ENCODE measurements around the gene JARID2. TPM values are rescaled to one million over a fixed set of nuclear protein-coding genes. Genes with fewer than 3 reads are reported as not detected.

Gene JARID2
- total and polyA plus RNA-seq, 7 donors: 1.8 to 7.8 (median 6.1) TPM

DNA sequence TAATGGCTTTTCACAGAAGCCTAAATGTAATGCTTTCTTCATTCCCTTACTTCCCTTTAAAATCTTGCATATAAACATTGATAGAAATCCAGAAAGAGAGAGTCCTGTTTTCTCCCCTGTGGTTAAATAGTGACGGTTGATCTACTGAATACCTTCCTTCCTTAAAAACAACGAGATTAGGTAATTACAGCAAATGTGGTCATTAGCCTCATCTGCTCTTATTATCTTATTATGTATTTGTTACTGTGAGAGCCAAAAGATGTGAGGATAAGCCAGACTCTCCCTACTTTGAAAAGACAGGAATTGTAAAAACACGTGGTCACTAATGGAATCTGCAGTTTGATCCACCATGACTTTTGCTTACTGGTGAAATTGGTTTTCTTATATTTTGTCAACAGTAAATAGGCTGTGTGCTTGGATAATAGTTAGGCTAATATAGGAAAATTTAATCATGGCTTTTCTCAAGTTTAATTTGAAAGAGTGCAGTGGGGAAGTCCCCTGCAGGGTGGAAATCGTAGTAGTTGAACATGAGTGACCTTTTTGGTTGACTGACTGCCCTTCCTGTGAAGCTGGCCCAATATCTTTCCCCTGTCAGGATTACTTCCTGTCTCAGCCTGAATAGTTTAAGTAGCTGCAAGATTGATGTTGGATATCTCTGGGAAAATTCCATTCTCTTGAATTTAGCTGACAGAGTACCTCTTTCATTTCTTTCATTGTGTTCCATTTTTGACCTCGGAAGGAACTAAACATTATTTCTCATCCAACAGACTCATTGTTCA is 62.8 kb downstream of the JARID2 start:
- H3K27me3 ChIP-seq: no peaks in the 10 kb centered on the region
- H3K36me3 ChIP-seq: no peaks in the 10 kb centered on the region
- peaks cover 0 to 64% (median 56%) of the 10 kb centered on the region in 4 donors for H3K4me1 ChIP-seq
- no peak overlapping the region for H3K4me3 ChIP-seq
- intact Hi-C loops (cut with DNase I): no loop called here
- no peaks in the 10 kb centered on the region for H3K9me3 ChIP-seq
- no peak for TF ChIP-seq EP300 (IDR thresholded peaks at IDR 0.05)
- TF ChIP-seq POLR2AphosphoS5 (IDR thresholded peaks at IDR 0.05): no peak
- TF ChIP-seq CTCF (IDR thresholded peaks at IDR 0.05): no peak
- no peak for TF ChIP-seq POLR2A (IDR thresholded peaks at IDR 0.05)
- H3K27ac ChIP-seq: no peak overlapping the region
- no peak for DNase-seq
- 53 to 81% methylated on average over 5 of the region's 5 CpGs for WGBS, 2 donors

DNA sequence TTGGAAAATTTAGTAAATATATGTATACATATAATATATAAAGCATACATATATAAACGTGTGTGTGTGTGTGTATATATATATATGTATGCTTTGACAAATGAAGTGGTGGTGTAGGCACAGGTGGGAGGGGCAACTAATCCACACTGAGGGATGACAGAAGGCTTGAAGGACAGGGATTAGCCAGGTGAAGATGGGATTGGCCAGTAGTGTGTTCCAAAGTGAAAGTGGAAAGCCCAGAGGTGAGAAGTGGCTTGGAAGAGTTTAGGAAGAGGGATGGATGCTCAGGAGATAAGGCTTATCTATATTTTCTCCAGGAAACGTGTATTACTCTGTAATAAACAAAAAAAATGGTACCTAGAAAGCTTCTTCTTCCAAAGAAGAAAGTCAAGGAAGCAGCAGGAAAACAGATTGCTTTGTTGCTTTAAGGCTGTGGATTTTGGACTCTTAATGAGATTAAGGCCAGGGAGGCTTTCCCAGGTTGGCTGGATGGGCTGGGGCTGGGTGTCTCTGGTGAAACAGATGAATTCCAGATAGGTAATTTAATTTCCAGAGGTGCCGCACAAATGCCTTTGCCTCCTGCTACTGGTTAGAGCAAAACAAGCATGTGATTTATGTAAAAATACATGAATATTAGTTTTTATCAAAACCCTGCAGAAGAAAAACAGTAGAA is 63.9 kb downstream of the JARID2 start:
- Histone ChIP-seq H3K4me1 (peaks cover 0 to 56% (median 48%) of the 10 kb centered on the region in 4 donors), H3K36me3 (no peaks in the 10 kb centered on the region), H3K9me3 (no peaks in the 10 kb centered on the region), H3K27ac (no peak overlapping the region), H3K4me3 (no peak overlapping the region), H3K27me3 (no peaks in the 10 kb centered on the region)
- TF ChIP-seq EP300 (IDR thresholded peaks at IDR 0.05) (no peak), POLR2A (IDR thresholded peaks at IDR 0.05) (no peak), POLR2AphosphoS5 (IDR thresholded peaks at IDR 0.05) (no peak), CTCF (IDR thresholded peaks at IDR 0.05) (no peak)
- 40 to 77% methylated on average over 3 of the region's 3 CpGs for WGBS, 2 donors
- intact Hi-C loops (cut with DNase I): no loop called here
- DNase-seq: no peak

- no peak overlapping the region for H3K4me3 ChIP-seq
- intact Hi-C loops (cut with DNase I): no loop called here
- WGBS, 2 donors: 87 to 91% methylated on average over 7 of the region's 7 CpGs
- no peaks in the 10 kb centered on the region for H3K27me3 ChIP-seq
- H3K9me3 ChIP-seq: no peaks in the 10 kb centered on the region
- no peak overlapping the region for H3K27ac ChIP-seq
- no peak for DNase-seq
- peaks cover 0 to 46% (median 41%) of the 10 kb centered on the region in 4 donors for H3K4me1 ChIP-seq
- H3K36me3 ChIP-seq: no peaks in the 10 kb centered on the region
- TF ChIP-seq CTCF (IDR thresholded peaks at IDR 0.05) (no peak), EP300 (IDR thresholded peaks at IDR 0.05) (no peak), POLR2AphosphoS5 (IDR thresholded peaks at IDR 0.05) (no peak), POLR2A (IDR thresholded peaks at IDR 0.05) (no peak)
Measured at GRCh38 chr6:15310680-15311079, 64.8 kb downstream of the JARID2 start.

DNA sequence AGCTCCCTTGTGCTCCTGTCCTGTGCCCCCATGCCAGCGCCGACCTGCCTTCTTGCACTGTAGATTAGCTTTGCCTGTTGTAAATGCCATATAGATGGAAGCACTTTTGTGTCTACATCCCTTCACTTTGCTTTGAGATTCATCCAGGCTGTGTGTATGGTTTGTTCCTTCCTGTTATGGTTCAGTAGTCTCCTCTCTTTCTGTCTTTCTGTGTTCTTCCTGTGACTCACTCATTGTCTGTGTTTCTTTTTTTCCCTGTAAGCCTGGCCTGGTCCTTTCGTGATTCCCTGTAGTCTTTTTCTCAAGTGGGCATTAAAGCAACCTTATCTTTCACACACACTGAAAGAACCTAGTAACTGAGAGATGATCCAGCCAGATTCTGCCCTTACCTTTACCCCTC is 66.6 kb downstream of the JARID2 start:
- Histone ChIP-seq H3K27me3 (no peaks in the 10 kb centered on the region), H3K27ac (no peak overlapping the region), H3K4me1 (peaks cover 0 to 43% (median 38%) of the 10 kb centered on the region in 4 donors), H3K36me3 (no peaks in the 10 kb centered on the region), H3K4me3 (no peak overlapping the region), H3K9me3 (no peaks in the 10 kb centered on the region)
- intact Hi-C loops (cut with DNase I): no loop called here
- TF ChIP-seq POLR2A (IDR thresholded peaks at IDR 0.05): no peak
- no peak for TF ChIP-seq POLR2AphosphoS5 (IDR thresholded peaks at IDR 0.05)
- no peak for TF ChIP-seq EP300 (IDR thresholded peaks at IDR 0.05)
- TF ChIP-seq CTCF (IDR thresholded peaks at IDR 0.05): no peak
- WGBS, 2 donors: 64 to 86% methylated on average over 3 of the region's 3 CpGs
- no peak for DNase-seq

Measured in sigmoid colon (tissue), 7 donors.